WTC11 (cell line): Measurements from ENCODE around the gene URI1. TPM values are rescaled to one million over a fixed set of nuclear protein-coding genes. Genes with fewer than 3 reads are reported as not detected.
A peak's percentile ranks its signal among the peaks of the same experiment; 100 is the strongest.

Experiments
- ATAC-seq: fragments of 200-7000 bp; cut with Tn5 transposase; 2 replicates; pipeline ENCODE4 v1.10.0; 2021; ENCODE audit warnings: mild to moderate bottlenecking, moderate library complexity
- CTCF ChIA-PET: fragments of 300-600 bp; sonication (Branson Sonifier 250); formaldehyde crosslinking; loops from one replicate; lab custom pipeline; 2021; ENCODE audit warnings: antibody characterized with exemption; lab: Charles Lee
- POLR2A ChIA-PET: fragments of 350-600 bp; sonication (Branson Sonifier 250); formaldehyde crosslinking; loops from one replicate; lab custom pipeline; 2021; ENCODE audit warnings: antibody characterized with exemption; lab: Charles Lee
- DNase-seq: peaks from one replicate; pipeline ENCODE4 v3.0.0; 2021; ENCODE audit warnings: low spot score
- H3K27ac Mint-ChIP-seq: 2 replicates; pipeline ENCODE4 v1.8.0; 2021; ENCODE audit warnings: mixed read lengths
- H3K27me3 Mint-ChIP-seq: 2 replicates; pipeline ENCODE4 v1.8.0; 2021; ENCODE audit warnings: low read depth, mild to moderate bottlenecking, moderate library complexity, mixed read lengths
- H3K36me3 Mint-ChIP-seq: 2 replicates; pipeline ENCODE4 v1.8.0; 2021; ENCODE audit warnings: mixed read lengths
- H3K4me1 Mint-ChIP-seq: 2 replicates; pipeline ENCODE4 v1.8.0; 2022; ENCODE audit warnings: mixed read lengths
- H3K4me3 Mint-ChIP-seq: 2 replicates; pipeline ENCODE4 v1.8.0; 2021; ENCODE audit warnings: mild to moderate bottlenecking, moderate library complexity, mixed read lengths
- H3K9me3 Mint-ChIP-seq: 2 replicates; pipeline ENCODE4 v1.8.0; 2021; ENCODE audit warnings: mixed read lengths
- AFF4 ChIP-seq: sonication (generic); formaldehyde crosslinking; IDR thresholded peaks from 2 replicates; pipeline ENCODE4 v1.8.1; 2023; ENCODE audit warnings: mild to moderate bottlenecking, missing genetic modification reagents, borderline replicate concordance
- EMX1 ChIP-seq: fragments of 250-450 bp; sonication (Bioruptor Pico); IDR thresholded peaks from 2 replicates; pipeline ENCODE4 v1.8.0; 2021; ENCODE audit warnings: mild to moderate bottlenecking
- IRF2 ChIP-seq: sonication (generic); formaldehyde crosslinking; IDR thresholded peaks from 2 replicates; pipeline ENCODE4 v1.8.0; 2022; ENCODE audit warnings: low read depth, missing genetic modification reagents, borderline replicate concordance
- NR2C2 ChIP-seq: sonication (generic); formaldehyde crosslinking; IDR thresholded peaks from 2 replicates; pipeline ENCODE4 v1.8.0; 2022; ENCODE audit warnings: mild to moderate bottlenecking, missing genetic modification reagents
- SMAD4 ChIP-seq: sonication (generic); formaldehyde crosslinking; IDR thresholded peaks from 2 replicates; pipeline ENCODE4 v1.8.0; 2022; ENCODE audit warnings: mild to moderate bottlenecking, missing genetic modification reagents
- TEAD4 ChIP-seq: sonication (generic); formaldehyde crosslinking; IDR thresholded peaks from 2 replicates; pipeline ENCODE4 v1.8.0; 2022; ENCODE audit warnings: mild to moderate bottlenecking, missing genetic modification reagents
- ZNF396 ChIP-seq: fragments of 250-450 bp; sonication (Bioruptor Pico); IDR thresholded peaks from 2 replicates; pipeline ENCODE4 v1.8.0; 2021; ENCODE audit warnings: mild to moderate bottlenecking, moderate library complexity, borderline replicate concordance
- ZNF425 ChIP-seq: fragments of 250-450 bp; sonication (Bioruptor Pico); conservative IDR thresholded peaks from 2 replicates; pipeline ENCODE4 v1.9.0; 2021; ENCODE audit warnings: mild to moderate bottlenecking
- ZNF532 ChIP-seq: fragments of 250-450 bp; sonication (Bioruptor Pico); IDR thresholded peaks from 2 replicates; pipeline ENCODE4 v1.9.0; 2021; ENCODE audit warnings: mild to moderate bottlenecking, borderline replicate concordance
- total RNA-seq: library from RNA; stranded (reverse); gene quantifications from 3 replicates; pipeline ENCODE4 v1.2.3, GENCODE V29; 2021
- TF ChIP-seq, protein P1 (sequence below): fragments of 250-450 bp; sonication (Bioruptor Pico); IDR thresholded peaks from 2 replicates; pipeline ENCODE4 v1.9.0; 2021; ENCODE audit warnings: mild to moderate bottlenecking
- TF ChIP-seq, protein P2 (sequence below): sonication (generic); formaldehyde crosslinking; IDR thresholded peaks from 2 replicates; pipeline ENCODE4 v1.8.0; 2022; ENCODE audit warnings: mild to moderate bottlenecking, missing genetic modification reagents
- TF ChIP-seq, protein P3 (sequence below): sonication (generic); formaldehyde crosslinking; conservative IDR thresholded peaks from 2 replicates; pipeline ENCODE4 v1.8.1; 2023; ENCODE audit warnings: mild to moderate bottlenecking, low read depth, missing genetic modification reagents, moderate library complexity

Gene URI1
- total RNA-seq, 1 experiment from 2014 or later: 57.1 TPM

GRCh38 chr19:29974701-29975100 is 32.7 kb downstream of the URI1 start:
- Mint-ChIP-seq H3K9me3 (no peaks in the 10 kb centered on the region), H3K27ac (no peak overlapping the region), H3K4me1 (peaks cover 16% of the 10 kb centered on the region), H3K4me3 (no peak overlapping the region), H3K36me3 (no peaks in the 10 kb centered on the region), H3K27me3 (no peaks in the 10 kb centered on the region)
- no peak for ATAC-seq
- POLR2A ChIA-PET: no interaction called here
- no peak for DNase-seq
- no peak for TF ChIP-seq EMX1 (CRISPR knock-in tag)
- TF ChIP-seq, protein P1, sequence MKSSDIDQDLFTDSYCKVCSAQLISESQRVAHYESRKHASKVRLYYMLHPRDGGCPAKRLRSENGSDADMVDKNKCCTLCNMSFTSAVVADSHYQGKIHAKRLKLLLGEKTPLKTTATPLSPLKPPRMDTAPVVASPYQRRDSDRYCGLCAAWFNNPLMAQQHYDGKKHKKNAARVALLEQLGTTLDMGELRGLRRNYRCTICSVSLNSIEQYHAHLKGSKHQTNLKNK (CRISPR knock-in tag): no peak
- CTCF ChIA-PET: interaction anchor here (1.6 kb wide), 1 partner anchor 9 kb away, joined by 3 read pairs; no protein-coding TSS in a partner anchor

GRCh38 chr19:29976151-29976943 is 34.3 kb downstream of the URI1 start:
- Mint-ChIP-seq H3K27ac (peak overlapping the region; percentile 15), H3K4me3 (no peak overlapping the region), H3K27me3 (no peaks in the 10 kb centered on the region), H3K36me3 (no peaks in the 10 kb centered on the region), H3K4me1 (peaks cover 22% of the 10 kb centered on the region), H3K9me3 (no peaks in the 10 kb centered on the region)
- DNase-seq (no peak), ATAC-seq (no peak)
- ChIA-PET POLR2A (no interaction called here), CTCF (interaction anchor here (0.6 to 1.7 kb wide), 3 partner anchors 10 to 255 kb away, joined by 3 to 9 read pairs (median 3); no protein-coding TSS in a partner anchor)
- TF ChIP-seq ZNF425 (CRISPR knock-in tag): no peak
- no peak for TF ChIP-seq TEAD4 (CRISPR knock-in tag)
- no peak for TF ChIP-seq AFF4 (CRISPR knock-in tag)
- TF ChIP-seq SMAD4: no peak
- TF ChIP-seq, protein P2, sequence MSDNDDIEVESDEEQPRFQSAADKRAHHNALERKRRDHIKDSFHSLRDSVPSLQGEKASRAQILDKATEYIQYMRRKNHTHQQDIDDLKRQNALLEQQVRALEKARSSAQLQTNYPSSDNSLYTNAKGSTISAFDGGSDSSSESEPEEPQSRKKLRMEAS: no peak
- TF ChIP-seq, protein P3, sequence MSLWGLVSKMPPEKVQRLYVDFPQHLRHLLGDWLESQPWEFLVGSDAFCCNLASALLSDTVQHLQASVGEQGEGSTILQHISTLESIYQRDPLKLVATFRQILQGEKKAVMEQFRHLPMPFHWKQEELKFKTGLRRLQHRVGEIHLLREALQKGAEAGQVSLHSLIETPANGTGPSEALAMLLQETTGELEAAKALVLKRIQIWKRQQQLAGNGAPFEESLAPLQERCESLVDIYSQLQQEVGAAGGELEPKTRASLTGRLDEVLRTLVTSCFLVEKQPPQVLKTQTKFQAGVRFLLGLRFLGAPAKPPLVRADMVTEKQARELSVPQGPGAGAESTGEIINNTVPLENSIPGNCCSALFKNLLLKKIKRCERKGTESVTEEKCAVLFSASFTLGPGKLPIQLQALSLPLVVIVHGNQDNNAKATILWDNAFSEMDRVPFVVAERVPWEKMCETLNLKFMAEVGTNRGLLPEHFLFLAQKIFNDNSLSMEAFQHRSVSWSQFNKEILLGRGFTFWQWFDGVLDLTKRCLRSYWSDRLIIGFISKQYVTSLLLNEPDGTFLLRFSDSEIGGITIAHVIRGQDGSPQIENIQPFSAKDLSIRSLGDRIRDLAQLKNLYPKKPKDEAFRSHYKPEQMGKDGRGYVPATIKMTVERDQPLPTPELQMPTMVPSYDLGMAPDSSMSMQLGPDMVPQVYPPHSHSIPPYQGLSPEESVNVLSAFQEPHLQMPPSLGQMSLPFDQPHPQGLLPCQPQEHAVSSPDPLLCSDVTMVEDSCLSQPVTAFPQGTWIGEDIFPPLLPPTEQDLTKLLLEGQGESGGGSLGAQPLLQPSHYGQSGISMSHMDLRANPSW (CRISPR knock-in tag): no peak
- TF ChIP-seq IRF2 (CRISPR knock-in tag): no peak
- no peak for TF ChIP-seq NR2C2
- no peak for TF ChIP-seq ZNF396 (CRISPR knock-in tag)
- TF ChIP-seq ZNF532 (CRISPR knock-in tag): no peak
